Measurements from ENCODE around the gene CRY1.

DNA sequence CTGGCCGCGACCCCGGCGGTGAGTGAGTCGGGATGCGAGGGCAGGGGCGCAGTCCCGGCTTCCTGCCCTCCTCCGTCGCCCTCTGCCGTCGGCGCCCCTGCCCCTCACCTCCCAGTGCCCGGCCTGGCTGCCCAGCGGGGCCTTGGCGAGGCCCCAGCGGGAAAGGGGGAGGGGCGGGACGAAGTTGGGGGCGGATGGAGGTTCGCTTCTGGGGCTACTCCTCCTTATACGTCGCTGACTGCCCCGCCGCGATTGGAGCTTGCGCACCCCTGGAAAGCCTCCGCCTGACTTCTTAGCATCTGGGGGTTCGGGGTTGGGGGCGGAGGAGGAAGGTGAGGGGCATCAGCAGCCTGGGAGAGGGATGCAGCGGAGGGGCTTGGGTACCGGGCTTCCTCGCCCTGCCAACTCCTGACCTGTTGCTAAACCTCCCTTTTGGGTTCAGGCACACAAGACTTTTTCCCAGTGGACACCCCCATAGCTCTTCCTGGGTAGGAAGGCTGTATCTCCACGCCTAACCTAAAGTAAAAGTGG, 137.2 kb downstream of the CRY1 start:
- TF ChIP-seq, protein P1, sequence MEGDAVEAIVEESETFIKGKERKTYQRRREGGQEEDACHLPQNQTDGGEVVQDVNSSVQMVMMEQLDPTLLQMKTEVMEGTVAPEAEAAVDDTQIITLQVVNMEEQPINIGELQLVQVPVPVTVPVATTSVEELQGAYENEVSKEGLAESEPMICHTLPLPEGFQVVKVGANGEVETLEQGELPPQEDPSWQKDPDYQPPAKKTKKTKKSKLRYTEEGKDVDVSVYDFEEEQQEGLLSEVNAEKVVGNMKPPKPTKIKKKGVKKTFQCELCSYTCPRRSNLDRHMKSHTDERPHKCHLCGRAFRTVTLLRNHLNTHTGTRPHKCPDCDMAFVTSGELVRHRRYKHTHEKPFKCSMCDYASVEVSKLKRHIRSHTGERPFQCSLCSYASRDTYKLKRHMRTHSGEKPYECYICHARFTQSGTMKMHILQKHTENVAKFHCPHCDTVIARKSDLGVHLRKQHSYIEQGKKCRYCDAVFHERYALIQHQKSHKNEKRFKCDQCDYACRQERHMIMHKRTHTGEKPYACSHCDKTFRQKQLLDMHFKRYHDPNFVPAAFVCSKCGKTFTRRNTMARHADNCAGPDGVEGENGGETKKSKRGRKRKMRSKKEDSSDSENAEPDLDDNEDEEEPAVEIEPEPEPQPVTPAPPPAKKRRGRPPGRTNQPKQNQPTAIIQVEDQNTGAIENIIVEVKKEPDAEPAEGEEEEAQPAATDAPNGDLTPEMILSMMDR (IDR thresholded peaks at IDR 0.05) = no peak
- TF ChIP-seq POLR2A (IDR thresholded peaks at IDR 0.05) = no peak
